CMK (cell line): ENCODE data around the gene CLK4.
"Not testable (repeated sequence)": the region's sequence is repeated elsewhere in the genome, so short reads cannot be mapped to it uniquely, and the experiment has no call there.

Experiments used
- DNase-seq: peaks from one replicate; pipeline ENCODE4 v3.0.0-alpha.2; 2010; ENCODE audit warnings: low read depth

The CLK4 gene

DNA sequence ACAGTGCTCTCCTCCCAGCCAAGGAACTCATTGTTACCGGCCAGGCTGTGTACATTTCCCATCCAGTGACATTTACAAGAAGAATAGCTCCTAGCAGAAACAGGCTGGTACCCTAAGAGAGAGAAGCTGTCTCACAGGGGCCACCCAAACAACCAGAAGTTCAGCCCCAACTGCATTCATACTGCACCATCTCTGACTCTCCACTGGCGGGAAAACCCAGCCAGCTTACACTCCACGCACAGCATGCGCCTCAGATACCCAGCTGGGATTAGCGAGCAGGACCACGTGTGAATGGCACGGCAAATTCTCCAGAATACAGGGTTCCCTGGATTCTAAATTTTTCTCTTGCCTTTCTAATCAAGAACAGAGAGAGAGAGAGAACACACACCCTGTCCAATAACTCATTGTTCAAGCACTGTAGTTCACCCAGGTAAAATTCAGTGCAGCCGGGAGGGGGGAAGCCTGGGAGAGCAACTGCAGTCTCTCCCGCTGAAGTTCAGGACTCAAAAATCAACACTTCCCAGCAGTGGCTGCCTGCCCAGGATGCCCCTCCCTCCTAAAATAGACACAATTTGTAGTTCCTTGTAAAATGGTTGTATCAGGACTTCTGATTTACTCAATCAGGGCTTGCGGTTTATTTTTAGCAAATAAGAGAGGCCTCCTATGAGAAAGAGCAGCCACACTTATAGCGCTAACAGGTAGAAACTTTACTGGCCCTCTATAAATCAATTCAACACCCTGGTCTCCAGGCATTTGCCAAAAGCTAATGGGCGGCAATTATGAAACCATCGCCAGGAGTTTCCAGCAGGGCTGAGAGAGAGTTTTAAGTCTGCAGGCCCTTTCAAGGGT is 38.9 kb downstream of the CLK4 start:
- no peak for DNase-seq

DNA sequence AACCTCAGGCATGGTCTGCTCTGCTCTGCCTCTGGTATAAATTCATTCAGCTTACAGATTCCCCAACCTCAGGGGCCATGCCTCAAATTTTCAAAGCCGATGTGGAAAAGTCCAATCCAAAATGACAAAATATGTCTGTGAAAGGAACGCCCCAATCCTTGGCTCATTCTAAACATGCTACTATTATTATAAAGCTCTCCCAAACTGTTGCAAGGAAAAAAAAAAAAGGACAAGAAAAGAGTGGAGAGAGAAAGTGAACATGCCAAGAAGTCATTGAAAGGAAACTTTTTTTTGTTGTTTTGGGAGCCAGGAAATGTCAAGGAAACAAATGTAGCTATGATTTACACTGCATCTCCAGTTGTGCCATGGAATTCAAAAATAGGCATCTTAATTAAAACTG is 40.5 kb downstream of the CLK4 start:
- no peak for DNase-seq

DNA sequence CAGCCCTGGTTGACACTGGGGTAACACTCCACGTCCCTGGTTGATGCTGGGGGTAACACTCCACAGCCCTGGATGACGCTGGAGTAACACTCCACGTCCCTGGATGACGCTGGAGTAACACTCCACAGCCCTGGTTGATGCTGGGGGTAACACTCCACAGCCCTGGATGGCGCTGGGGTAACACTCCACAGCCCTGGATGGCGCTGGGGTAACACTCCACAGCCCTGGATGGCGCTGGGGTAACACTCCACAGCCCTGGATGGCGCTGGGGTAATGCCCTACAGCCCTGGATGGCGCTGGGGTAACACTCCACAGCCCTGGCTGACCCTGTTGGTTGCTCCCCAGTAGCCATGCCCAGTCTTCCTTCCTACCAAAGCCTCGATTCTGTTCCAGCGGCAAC is 41.4 kb downstream of the CLK4 start:
- DNase-seq = not testable (repeated sequence)

DNA sequence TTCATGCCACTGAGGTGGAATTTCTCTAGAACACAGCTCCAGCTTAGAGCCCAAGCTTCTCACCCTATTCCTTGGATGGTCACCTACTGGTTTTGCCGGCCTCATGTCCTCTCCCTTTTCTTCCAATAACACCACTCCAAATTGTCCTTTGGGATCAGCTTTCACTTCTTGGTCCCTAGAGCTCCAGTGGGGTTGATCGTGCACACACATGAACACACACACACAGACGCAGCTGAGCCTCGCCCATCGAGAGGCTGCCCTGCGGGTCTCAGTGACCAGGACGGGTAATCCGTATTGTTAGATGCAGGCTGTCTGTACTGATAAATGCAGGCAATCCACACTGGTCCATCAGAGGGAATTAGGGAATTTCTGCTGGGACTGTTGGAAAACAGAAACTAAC is 43.6 kb downstream of the CLK4 start:
- no peak for DNase-seq

DNA sequence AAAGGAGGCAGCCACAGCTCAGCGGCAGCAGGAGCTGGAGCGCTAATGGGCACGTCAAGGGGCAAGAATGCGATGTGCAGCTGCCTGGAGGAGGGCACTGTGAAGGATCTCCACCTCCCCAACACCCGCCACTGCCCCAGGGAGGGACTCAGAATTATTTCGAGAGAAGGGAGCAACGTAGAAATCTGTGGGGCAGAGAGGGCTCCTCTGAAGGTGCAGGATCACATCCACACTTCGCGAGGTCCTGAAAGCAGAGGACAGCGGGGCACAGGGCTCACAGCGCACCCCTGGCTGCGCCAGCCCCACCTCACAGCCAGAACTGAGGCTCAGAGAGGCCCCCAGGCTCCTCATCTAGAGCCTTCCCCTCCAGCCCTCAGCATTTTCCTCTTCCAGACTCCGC is 44.6 kb downstream of the CLK4 start:
- DNase-seq = no peak

DNA sequence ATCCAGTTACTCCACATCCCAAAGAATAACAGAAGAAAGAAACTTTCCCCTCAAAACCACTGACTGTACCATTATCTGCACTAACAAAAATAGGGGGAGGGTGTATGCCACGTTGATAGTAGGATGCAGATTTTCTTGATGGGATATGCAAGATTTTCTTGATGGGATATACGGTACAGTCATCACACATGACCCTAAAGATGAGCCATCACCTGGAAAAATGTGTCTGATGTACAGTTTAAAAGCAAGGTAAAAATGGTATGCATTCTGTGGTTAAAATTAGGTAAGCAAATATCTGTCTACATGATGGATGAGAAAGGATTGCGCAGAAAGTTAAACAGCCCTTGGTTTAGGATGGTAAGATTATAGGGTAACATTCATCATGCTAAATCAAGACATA is 45.2 kb downstream of the CLK4 start:
- no peak for DNase-seq

DNA sequence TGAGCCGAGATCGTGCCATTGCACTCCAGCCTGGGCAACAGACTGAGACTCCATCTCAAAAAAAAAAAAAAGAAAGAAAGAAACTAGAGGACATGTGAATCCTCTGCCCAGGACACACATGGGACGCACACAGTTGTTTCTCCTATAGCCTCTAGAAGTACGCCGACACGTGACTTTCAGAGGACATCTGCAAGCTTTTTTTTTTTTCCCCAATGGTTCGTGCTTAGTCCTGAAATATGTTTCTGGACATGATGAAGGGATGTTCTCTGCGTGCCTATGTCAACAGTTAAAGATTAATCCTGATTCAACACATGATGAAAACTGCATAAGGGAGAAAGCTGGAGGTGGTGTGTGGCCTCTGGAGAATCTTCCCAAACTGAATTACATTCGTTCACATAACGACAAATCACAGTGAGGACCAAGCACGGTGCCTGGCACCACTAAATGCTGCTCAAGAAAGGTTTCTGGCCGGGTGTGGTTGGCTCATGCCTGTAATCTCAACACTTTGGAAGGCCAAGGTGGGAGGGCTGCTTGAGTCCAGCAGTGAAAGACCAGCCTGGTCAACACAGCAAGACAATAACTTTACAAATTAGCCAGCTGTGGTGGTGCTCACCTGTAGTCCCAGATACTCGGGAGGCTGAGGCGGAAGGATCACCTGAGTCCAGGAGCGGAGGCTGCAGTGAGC is 46.4 kb downstream of the CLK4 start:
- DNase-seq = no peak

DNA sequence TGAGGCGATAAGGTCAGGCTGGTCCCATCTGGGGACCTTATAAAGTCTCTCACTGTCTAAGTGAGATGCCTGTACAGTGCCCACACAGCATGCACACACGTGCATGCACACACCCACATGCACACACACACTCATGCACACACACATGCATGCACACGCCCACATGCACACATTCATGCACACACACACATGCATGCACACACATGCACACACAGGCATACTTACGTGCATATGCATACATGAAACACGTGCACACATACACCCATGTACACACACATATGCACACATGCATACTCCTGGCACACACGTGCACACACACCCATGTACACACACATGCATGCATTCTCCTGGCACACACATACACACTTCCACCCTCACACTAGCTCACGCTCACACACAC is 48.9 kb downstream of the CLK4 start:
- no peak for DNase-seq

DNA sequence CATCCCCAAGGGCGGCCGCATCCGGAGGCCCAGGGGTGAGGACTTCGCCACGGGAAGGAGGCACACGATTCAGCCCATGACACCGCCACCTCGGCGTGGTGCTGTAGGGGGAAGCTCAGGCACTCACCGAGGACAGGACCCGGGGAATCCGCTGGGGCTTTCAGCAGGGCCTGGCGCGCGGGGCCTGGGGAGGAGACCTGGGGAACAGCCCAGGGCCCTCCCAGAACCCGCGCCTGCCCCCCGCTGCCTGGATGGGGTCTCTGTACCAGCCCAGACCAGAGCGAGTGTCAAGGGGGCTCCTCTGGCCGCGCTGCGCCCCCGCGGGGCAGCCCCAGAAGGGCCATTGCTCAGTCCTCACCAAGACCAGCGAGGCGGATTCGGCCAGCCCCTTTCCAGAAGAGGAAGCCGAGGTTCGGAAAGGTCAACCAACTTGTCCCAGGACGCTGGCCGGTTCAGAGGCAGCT is 49.4 kb downstream of the CLK4 start:
- DNase-seq = no peak

DNA sequence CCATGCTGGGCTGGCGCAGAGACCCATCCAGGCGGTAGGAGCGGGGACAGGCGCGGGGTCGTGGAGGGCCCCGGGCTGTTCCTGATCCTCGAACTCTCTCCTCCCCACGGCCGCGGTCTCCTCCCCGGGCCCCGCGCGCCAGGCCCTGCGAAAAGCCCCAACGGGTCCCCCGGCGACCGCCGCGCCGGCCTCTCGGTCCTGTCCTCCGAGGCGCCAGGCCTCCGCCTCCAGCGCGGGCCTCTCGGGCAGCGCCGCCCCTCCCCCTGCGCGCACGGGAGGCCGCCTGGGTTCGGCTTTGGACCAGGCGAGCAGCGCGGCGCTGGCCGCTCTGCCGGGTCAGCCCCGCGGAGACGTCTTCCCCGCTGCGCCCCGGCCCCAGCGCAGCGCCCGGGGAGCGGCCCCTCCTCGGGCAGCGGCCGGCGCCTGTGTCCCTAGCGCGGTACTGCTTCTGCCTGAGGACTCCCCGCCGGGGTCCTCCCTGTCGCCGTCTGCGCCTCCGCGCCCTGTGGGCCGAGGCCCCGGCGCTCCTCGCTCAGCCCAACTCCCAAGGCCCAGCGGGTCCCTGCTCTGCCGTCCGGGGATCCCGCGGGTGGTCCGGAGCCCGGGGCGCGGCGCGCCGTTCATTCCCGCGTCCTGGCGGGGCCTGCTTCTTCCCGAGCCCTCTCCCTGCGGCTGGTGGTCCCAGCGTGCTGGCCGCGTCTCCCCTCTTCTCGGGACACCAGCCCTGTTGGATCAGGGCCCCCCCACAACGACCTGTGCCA is 50.1 kb downstream of the CLK4 start:
- no peak for DNase-seq

DNA sequence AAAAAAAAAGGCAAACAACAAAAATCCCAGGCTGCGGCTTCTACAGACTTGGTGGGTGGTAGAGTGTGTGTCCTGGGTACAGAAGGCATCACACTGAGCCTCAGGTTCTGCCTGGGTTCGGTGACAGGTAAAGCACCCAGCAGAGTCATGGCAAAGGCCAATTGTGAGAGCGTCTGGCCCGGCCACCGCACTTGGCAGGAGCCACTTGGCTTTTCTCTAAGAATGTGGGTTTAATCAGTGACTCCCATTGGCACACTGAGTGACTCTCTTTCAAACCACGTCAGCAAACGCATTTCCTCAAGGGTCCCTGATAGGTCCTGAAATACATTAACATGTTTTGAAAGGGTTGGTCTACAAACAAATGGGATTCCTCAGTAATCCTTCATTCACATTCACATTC is 53.6 kb downstream of the CLK4 start:
- DNase-seq = no peak

DNA sequence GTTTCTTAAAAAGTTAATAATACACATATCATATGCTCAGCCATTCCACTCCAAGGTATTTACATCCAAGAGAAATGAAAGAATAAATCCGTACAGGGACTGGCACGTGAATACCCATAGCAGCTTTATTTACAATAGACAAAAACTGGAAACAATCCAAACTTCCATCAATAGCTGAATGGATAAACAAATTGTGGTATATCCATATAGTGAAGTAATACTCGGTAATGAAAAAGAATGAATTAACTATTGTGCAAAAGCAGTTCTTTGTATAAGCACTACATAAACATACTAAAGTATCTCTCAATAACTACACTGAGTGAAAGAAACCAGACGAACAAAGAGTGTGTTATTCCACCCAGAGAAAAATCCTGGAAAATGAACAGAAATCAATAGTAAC is 54.2 kb downstream of the CLK4 start:
- DNase-seq = no peak

DNA sequence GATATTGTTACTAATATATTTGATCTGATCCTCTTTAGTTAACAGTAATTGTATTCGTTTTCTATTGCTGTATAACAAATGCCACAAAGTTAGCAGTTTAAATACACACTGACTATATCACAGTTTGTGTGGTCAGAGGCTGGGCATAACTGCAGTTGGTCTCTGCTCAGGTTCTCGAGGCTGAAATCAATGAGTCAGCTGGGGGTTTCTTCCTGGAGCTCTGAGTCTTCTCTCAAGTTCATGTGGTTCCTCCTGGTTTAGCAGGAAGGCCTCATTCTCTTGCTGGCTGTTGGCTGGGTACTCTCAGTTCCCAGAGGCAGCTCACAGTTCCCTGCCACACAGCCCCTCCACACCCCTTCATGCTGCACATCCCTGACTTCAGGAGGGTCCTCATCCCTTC is 57.4 kb downstream of the CLK4 start:
- DNase-seq = no peak

DNA sequence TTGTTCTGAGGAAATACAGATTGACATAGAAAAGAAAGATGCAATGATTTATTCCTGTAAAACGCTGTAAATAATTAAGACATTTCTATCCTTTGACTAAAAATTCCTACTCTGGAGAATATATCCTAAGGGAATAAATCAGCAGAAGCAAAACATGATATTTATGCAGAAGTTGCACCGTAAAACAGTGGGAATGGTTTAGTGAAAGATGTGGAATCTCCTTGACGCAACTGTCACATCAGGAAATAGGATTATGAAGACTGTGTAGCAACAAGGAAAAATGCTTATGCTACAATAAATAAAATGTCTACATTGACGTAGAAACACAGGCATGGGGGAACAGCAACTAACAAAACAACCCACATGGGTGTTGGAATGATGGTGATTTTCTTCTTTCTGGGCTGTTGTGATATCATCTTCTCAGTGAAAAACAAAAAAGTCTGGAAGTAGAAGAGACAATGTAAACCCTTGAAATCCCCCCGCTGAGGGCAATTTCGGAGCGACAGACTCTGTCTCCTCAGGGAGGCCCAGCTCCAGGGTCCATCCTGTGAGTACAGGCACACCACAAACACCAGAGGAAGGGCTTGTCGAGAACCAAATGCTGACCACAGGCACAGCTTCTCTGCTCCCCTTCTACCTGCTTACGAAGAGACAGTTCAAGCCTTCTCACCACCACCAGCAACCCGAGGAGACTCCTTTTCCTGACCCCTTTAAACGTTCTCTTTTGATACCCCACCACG is 61.9 kb downstream of the CLK4 start:
- no peak for DNase-seq

DNA sequence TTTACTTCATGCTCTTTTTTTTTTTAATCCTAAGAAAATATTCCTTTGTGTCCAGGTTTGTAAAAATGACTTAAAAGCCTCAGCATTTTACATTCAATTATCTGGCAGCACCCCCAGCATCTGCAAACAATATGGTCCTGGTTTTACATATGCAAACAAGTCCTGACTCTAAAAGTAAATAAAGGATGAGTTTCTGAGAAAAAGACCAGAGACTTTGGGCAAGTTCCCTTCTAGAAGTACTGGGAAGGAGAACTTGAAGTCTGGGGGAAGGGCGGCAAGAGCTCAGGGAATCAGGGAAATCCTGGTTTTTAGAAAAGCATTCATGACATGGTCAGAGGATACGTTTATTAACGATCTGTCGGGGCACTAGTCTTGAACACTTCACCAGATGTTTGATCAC is 62.5 kb downstream of the CLK4 start:
- DNase-seq = no peak

DNA sequence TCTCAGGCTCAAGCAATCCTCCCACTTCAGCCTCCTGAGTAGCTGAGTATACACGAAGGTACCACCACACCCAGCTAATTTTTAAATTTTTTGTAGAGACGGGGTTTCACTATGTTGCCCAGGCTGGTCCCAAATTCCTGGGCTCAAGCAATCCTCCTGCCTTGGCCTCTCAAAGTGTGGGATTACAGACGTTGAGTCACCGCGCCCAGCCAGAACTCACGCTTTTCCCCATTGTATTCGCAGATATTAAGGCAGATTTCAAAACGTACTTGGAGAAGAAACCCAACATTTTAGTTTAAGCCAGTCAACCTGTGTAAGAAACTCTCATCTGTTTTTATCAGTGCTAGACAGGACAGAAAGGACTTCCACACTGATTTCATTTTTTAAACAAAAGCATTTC is 63.2 kb downstream of the CLK4 start:
- no peak for DNase-seq

DNA sequence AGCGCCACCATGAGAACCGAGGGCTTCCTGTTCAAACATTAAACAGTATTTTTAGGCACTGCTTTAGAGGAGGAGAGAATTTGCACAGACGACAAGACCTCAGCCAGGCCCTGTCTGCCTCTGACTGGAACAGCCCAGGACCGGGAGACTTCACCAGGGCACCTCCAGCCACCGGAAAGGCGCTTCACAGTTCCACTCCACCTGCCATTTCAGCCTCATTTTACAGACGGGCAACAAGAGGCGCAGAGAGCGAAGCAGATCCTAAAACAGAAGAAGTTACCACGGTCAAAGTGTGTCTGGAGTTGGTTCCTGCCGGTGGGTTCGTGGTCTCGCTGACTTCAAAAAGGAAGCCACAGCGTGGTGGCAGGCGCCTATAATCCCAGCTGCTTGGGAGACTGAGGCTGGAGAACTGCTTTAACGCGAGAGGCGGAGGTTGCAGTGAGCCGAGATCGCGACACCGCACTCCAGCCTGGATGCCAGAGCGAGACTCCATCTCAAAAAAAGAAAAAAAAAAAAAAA is 65.0 kb downstream of the CLK4 start:
- DNase-seq = no peak

DNA sequence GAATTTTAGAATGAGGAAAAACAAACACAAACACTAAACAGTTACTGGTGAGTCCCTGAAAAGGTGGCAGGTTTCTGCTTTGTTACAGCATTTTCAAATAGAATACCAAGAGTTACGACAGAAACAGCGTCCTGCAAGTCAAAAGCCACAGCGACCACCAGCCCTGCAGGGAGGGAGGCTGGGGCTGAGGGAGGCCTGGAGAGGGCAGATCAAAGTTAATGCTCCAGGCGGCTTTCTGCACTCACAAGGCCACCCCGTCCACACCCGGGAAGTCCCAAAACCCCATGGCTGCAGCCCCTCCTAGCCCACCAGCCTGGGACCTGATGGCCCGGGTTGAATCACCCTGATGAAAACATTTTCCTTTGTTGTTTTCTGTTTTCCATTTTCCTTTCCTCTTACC is 65.9 kb downstream of the CLK4 start:
- no peak for DNase-seq

DNA sequence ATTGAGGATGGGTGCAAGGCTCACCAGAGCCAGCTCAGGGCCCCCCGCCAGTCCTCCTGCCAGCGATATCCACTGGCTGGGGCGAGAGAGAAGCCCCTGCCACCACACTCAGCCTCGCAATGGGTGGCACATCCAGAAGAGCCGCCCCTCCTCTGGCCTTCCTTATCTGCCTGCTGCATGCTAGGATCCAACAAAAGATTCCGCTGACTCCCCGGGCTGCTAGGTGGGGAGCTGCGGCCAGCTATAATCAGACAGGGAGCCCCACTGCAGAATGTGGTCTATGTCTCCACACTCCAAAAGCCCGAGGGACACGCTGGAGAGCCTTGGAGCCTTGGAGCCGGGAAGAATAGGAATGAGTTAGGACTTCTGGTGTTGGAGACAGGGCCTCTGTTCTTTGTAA is 69.4 kb downstream of the CLK4 start:
- DNase-seq = no peak

DNA sequence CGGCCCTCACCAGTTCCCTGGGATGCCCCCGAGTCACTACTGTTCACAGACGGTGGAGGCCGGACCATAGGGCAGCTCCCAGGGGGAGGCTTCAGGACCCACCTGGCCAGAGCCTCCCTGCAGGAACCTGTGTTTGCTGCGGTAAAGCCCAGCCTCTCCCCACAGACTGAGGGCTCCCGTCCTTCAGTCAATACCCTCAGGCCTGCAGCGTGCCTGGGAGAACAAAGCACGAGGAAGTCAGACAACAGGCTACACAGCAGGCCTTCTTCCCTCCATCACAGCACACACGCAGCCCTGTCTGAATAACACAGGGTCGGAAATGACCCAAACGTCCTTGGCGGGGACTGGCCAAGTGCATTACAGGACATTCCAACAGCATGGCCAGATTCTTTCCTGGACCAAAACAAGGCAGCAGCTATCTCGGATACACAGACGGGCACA is 71.1 kb downstream of the CLK4 start:
- no peak for DNase-seq

DNA sequence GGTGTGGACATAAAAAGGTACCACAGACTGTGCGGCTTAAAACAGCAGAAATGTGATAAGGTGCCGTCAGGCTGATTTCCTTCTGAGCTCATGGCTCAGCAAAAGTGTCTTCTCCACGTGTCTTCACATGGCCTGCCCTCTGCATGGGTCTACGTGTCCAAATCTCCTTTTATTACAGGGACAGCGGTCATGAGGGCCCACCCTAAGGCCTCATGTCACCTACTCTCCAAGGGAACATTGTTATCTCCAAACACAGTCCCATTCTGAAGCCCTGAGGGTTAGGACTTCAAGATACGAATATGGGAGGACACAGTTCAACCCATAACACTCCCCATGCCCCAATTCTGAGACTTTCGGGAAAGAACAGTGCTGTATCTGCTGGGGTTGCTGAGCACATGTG is 71.8 kb downstream of the CLK4 start:
- DNase-seq = no peak

DNA sequence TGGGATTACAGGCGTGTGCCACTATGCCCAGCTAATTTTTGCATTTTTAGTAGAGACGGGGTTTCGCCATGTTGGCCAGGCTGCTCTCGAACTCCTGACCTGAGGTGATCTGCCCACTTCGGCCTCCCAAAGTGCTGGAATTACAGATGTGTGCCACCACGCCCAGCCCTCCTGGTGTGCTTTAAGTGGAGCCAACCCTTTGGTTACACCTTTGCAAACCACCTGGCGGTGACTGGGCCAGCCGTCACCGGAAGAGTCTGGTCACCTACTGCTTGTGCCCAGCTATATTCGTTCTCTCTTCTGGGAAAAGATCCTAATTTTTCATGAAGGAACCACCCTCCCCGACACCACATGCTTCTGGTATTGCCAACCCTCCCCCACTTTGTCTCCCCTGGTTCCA is 72.5 kb downstream of the CLK4 start:
- no peak for DNase-seq
